SKM-1 (cell line): ENCODE measurements around the gene TTLL11.

ENCODE experiments used
- DNase-seq: peaks from one replicate; lab custom pipeline; 2025; ENCODE audit not compliant: unreplicated experiment; lab: John Stamatoyannopoulos, UW

TTLL11 gene

GRCh38 chr9:121818841-121819427 is 274.2 kb downstream of the TTLL11 start:
- no peak for DNase-seq

- DNase-seq: no peak
These were observed 275.0 kb downstream of the TTLL11 start for GRCh38 chr9:121818016-121818661.

GRCh38 chr9:121817476-121817875 is 275.6 kb downstream of the TTLL11 start:
- DNase-seq: no peak

GRCh38 chr9:121816845-121817450 is 276.2 kb downstream of the TTLL11 start:
- DNase-seq: no peak

DNA sequence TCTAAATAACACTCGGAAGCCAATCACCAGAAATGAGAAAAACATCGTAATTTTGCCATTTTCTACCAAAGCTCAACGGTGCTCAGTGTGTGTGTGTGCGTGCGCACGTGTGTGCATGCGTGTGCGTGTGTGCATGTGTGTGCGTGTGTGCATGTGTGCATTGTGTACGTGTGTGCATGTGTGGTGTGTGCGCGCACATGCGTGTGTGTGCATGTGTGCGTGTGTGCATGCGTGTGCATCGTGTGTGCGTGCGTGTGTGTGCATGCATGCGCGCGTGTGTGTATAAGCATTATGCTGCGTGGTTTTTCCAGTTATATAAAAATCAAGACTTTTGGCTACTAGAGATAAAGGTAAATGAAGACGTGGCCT is 276.7 kb downstream of the TTLL11 start:
- DNase-seq: no peak

- no peak for DNase-seq
These were observed 277.3 kb downstream of the TTLL11 start for GRCh38 chr9:121815546-121816448.

GRCh38 chr9:121815084-121815483 is 278.0 kb downstream of the TTLL11 start:
- DNase-seq: no peak

DNA sequence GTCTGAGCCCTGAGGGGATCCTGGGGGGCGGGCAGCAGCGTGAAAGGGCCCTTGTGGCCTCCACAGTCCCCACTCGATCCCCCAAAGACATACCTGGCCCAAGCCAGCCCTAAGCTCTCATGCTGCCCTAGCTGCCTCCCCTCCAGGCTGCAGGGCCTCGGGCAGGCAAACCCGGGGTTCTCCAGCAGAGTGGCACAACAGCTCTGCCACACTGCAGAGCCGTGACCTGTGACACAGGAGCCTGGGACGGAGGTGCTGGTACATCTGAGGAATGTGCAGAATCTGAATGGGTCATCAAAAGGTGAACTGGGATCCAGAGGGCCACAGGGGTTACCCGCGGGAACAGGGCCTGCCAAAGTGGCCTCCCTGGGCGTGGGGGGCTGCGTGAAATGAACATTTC is 278.5 kb downstream of the TTLL11 start:
- DNase-seq: no peak

DNA sequence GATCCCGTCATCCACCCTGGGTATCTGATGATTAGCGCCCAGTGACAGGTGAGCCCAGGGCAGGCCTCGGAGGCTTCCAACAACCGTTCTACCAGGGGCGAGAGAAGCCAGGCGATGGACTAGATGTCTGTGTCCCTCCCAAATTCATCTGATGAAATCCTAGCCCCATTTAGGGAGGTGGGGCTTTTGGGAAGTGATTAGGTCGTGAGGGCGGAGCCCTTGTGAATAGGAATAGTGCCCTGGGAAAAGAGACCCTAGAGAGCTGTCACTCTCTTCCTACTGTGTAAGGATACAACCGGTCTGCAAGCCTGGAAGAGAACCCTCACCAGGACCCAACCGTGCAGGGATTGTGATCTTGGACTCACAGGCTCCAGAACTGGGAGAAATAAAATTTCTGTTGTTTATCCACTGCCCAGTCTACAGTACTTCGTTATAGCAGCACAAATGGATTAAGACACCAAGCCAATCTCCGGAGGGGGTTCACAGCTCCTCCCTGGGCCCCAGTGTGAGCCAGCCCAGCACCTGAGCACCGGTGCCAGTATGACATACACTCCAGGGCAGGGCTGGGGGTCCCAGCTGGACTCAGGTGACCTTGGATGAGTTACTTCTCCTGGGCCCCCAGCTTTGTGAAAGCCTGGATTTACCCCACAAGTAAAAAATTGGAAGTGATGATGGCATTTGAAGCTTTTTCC is 279.4 kb downstream of the TTLL11 start:
- DNase-seq: no peak

GRCh38 chr9:121812159-121812735 is 280.9 kb downstream of the TTLL11 start:
- no peak for DNase-seq

GRCh38 chr9:121811751-121812150 is 281.4 kb downstream of the TTLL11 start:
- no peak for DNase-seq

- no peak for DNase-seq
These were observed 282.0 kb downstream of the TTLL11 start for GRCh38 chr9:121811140-121811539.

DNA sequence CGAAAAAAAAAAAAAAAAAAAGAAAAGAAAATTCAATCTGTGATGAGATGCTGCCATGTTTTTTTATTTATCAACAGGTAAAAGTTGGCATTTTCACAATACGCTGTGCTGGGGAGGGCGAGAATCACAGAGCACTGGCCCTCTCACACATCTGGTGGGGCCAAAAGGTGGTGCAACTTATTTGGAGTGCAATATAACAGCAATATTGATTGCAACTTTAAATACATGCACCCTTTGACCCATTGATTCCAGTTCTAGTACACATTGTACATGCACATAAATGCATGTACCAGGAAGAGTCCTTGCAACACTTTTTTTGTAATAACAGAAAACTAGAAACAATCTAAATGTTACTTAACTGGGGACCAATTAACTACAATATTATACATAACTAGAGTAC is 282.6 kb downstream of the TTLL11 start:
- no peak for DNase-seq

- no peak for DNase-seq
These were observed 283.6 kb downstream of the TTLL11 start for GRCh38 chr9:121809356-121810050.

DNA sequence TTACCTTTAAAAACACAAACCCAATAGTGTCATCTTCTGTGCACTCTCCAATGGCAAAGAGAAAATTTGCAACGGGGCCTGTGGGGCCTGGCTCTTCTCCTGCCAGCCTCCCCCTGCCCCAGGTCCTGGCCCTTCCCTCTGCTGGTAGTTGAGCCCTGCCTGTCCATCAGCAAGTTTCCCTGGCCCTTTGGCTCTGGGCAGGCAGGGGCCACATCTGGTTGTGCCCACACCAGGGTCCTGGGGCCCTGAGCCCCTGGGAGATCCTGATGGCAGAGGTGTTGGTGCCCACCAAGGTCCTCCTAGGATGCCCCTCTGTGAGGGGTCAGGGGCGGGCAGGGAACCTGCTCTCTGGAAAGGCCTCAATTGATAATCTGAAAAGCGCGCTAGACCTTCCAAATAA is 284.3 kb downstream of the TTLL11 start:
- DNase-seq: no peak

GRCh38 chr9:121807823-121808278 is 285.3 kb downstream of the TTLL11 start:
- no peak for DNase-seq

DNA sequence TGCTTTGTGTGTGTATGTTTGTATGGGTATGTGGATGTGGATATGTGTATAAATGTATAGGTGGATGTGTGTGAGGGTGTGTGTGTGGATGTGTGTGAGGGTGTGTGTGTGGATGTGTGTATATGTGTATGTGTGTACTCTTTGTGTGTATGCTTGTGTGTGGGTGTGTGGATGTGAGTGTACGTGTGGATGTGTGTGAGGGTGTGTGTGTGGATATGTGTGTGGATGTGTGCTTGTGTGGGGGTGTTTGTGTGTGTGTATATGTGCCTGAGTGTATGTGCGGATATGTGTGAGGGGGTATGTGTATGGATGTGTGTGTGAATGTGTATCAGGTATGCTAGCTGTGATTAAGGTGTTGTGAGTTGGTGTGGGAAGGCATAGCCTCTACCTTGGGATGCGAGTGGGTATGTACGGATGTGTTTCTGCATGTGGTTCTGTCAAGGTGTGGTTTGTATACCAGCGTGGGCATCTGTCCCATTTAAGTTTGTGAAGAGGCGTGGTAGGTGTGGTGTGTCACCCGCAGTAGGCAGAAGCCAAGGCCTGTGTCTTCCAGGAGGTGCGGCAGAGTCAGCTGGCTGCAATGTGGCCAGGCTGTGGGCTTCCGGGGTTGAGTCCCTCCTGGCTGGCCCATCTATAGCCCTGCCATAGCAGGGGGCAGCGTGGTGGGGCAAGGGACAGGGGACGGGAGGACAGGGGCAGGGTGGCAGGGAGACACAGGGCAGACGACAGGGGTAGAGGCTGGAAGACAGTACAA is 285.9 kb downstream of the TTLL11 start:
- DNase-seq: no peak

DNA sequence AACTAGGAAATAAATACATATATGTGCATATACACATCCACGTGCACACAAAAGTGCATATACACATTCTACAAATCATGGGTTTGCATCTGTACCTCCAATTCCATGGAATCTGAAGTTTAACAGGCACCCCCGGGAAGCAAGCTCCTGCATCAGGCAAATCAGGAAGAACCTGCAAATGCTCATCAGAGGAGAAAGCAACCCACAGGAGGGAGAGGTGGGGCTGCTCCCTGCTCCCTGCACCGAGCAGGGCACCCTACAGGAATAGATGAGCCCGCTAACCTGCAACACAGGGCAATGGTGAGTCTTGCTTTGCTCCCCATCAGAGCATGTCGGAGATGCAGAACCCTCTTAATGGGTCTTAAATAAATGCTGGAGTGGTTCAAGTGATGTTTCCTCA is 290.4 kb downstream of the TTLL11 start:
- no peak for DNase-seq

DNA sequence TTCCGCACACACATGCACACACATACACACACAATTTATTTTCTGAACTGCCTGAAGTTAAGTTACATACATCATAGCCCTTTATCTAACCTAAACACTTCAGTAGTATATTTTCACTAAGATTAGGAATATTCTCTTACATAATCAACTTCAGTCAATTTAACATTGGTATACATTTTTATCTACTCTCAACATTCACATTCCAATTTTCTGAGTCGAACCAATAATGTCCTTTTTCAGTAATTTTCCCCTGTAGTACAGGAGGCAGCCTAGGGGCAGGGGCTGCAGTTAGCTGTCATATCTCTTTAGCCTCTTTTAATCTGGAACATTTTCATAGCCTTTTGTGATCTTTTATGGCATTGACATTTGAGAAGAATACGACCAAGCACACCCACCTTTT is 291.5 kb downstream of the TTLL11 start:
- DNase-seq: no peak
